ENCODE data around the gene SMC3.
"Not testable (repeated sequence)": the region's sequence is repeated elsewhere in the genome, so short reads cannot be mapped to it uniquely, and the experiment has no call there.

Gene SMC3

GRCh38 chr10:110625951-110626855 lies 58.7 kb downstream of the SMC3 start:
- no peak for DNase-seq

- DNase-seq, result no peak
These were observed 60.7 kb downstream of the SMC3 start for GRCh38 chr10:110628161-110628560.

GRCh38 chr10:110629680-110630191 lies 62.2 kb downstream of the SMC3 start:
- no peak for DNase-seq

- no peak for DNase-seq
These were observed 64.4 kb downstream of the SMC3 start for GRCh38 chr10:110631934-110632333.

GRCh38 chr10:110632591-110633215 lies 65.2 kb downstream of the SMC3 start:
- no peak for DNase-seq

GRCh38 chr10:110634527-110635209 lies 67.2 kb downstream of the SMC3 start:
- DNase-seq, result no peak

GRCh38 chr10:110636572-110636931 lies 69.1 kb downstream of the SMC3 start:
- no peak for DNase-seq

- no peak for DNase-seq
These were observed 69.5 kb downstream of the SMC3 start for GRCh38 chr10:110636932-110637557.

- DNase-seq, result no peak
These were observed 70.1 kb downstream of the SMC3 start for GRCh38 chr10:110637558-110638053.

- no peak for DNase-seq
These were observed 70.8 kb downstream of the SMC3 start for GRCh38 chr10:110638319-110638718.

GRCh38 chr10:110639046-110639445 lies 71.6 kb downstream of the SMC3 start:
- DNase-seq, result not testable (repeated sequence)

- not testable (repeated sequence) for DNase-seq
These were observed 72.4 kb downstream of the SMC3 start for GRCh38 chr10:110639858-110640257.

GRCh38 chr10:110641256-110641655 lies 73.8 kb downstream of the SMC3 start:
- DNase-seq, result no peak

GRCh38 chr10:110642204-110643034 lies 74.9 kb downstream of the SMC3 start:
- DNase-seq, result no peak

GRCh38 chr10:110643035-110643652 lies 75.6 kb downstream of the SMC3 start:
- DNase-seq, result no peak

GRCh38 chr10:110643653-110644597 lies 76.4 kb downstream of the SMC3 start, which contains the start of gene RBM20:
Gene RBM20 (plus strand): TSS chr10:110644336. CDS start chr10:110644455, 119 bp downstream.
- no peak for DNase-seq

- no peak for DNase-seq
These were observed 77.3 kb downstream of the SMC3 start for GRCh38 chr10:110644598-110645462.

- no peak for DNase-seq
These were observed 79.1 kb downstream of the SMC3 start for GRCh38 chr10:110646417-110647135.

- no peak for DNase-seq
These were observed 79.6 kb downstream of the SMC3 start for GRCh38 chr10:110647136-110647430.

All from T1000 (cell line).